C4-2B (cell line): ENCODE data around the gene IFNGR2.

ENCODE experiments used
- CTCF ChIP-seq: fragments of 450-650 bp; conservative IDR thresholded peaks from 2 replicates; pipeline ENCODE4 v1.5.1; 2017; ENCODE audit warnings: mild to moderate bottlenecking
- ZFX ChIP-seq: fragments of 450-650 bp; IDR thresholded peaks from 2 replicates; pipeline ENCODE4 v1.6.1; 2017

DNA sequence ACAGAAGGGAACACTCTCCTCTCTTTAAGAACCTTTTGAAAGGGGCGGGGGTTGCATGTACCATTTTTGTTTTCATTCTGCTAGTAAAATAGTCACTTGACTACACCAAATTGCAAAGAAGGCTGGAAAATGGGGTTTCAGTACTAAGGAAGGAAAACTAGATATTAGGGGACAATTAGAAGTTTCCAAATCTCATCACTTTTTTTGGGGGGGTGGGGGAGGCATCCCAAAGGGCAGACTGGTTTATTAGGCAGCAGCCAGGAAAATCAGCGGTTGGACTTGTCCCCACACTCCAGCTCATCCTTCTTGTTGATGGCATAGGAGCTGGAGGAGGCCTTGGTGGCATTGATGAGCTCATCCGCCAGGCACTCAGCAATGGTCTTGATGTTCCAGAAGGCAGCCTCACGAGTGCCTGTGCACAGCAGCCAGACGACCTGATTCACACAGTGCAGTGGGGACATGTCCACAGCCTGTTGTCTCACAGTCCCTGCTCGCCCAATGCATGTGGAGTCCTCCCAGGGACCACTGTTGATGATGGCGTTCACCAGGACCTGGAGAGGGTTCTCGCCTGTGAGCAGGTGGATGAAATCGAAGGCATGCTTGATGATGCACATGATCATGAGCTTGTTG lies 78.2 kb downstream of the IFNGR2 start:
- no peak for TF ChIP-seq CTCF
- no peak for TF ChIP-seq ZFX
